NCI-H187 (cell line): Measurements from ENCODE around the gene UBC.
A peak's percentile ranks its signal among the peaks of the same experiment; 100 is the strongest.

Experiments used
- DNase-seq, 2 experiments: peaks; one replicate each; lab custom pipeline; 2025; lab: John Stamatoyannopoulos, UW

UBC gene

GRCh38 chr12:124864326-124864752 is 50.1 kb downstream of the UBC start:
- no peak for DNase-seq

- DNase-seq, result peak; percentile 62 to 90
Measured at GRCh38 chr12:124863416-124864325, 50.8 kb downstream of the UBC start, which contains the start of gene SCARB1. SCARB1 (minus strand) TSS chr12:124863864; CDS start chr12:124863720, 144 bp downstream.

- no peak for DNase-seq
Measured at GRCh38 chr12:124862768-124863415, 51.6 kb downstream of the UBC start.

GRCh38 chr12:124861898-124862676 is 52.4 kb downstream of the UBC start:
- DNase-seq, result no peak
